ENCODE measurements around the gene STAU1.

Gene STAU1

DNA sequence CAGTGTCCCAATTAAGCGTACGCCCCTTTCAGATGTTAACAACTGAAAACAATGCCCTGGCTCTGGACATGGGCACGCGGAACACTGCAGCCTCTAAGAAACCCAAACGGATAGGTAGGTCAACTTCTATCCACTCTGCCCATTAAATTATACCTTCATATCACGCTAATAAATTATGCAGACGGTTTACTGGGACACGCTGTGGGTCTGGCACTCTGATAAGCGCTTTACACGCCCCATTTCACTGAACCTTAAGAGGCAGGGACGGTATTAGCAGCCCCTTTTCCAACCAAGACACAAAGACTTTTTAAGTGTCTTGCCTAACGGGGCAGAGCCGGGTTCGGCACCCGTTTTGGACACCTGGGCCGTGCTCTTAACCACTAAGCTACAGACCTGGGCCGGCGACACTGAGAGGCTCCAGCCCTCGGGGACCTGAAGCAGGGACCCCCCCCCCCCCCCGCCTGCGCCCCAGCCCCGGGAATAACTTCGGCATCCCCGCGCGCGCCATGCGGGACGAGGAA, 744 bp downstream of the STAU1 start:
- DNase-seq (ENCODE audit: low spot score): peak; percentile 17
- no peaks in the 10 kb centered on the region for H3K27me3 ChIP-seq (ENCODE audit: control insufficient read depth in 3 of 3, insufficient read depth in 3 of 3, low read depth in 1 of 3, low read length in 3 of 3)

GRCh38 chr20:49186535-49187329, 1.4 kb downstream of the STAU1 start:
- H3K9ac ChIP-seq (ENCODE audit: low read depth, low read length, poor library complexity): no peak overlapping the region
- no peak overlapping the region for H2BK120ac ChIP-seq (ENCODE audit: low read depth, low read length)
- WGBS, 2 donors (ENCODE audit: extremely low coverage in 2 of 2, insufficient read length in 2 of 2, insufficient replicate concordance in 1 of 2): no CpG with 5 or more reads among the region's 19 CpGs
- no peak overlapping the region for H3K4ac ChIP-seq (ENCODE audit: low read length)
- peak overlapping the region; percentile 63 for H3K4me2 ChIP-seq (ENCODE audit: insufficient read depth, low read length, poor library complexity, severe bottlenecking)
- H2BK5ac ChIP-seq (ENCODE audit: low read length): no peak overlapping the region
- peaks cover 0 to 3% of the 10 kb centered on the region in 2 donors for H3K4me1 ChIP-seq (ENCODE audit: control insufficient read depth in 2 of 2, insufficient read depth in 1 of 2, low read depth in 1 of 2, low read length in 2 of 2)
- peaks cover 2% of the 10 kb centered on the region for H3K79me1 ChIP-seq (ENCODE audit: low read depth, low read length)
- H4K91ac ChIP-seq (ENCODE audit: low read depth, low read length, poor library complexity): no peak overlapping the region
- no peak overlapping the region for H3K23ac ChIP-seq (ENCODE audit: low read depth, low read length, poor library complexity)
- H2AK5ac ChIP-seq (ENCODE audit: low read depth, low read length): no peak overlapping the region
- H3K18ac ChIP-seq (ENCODE audit: low read length): no peak overlapping the region
- H3K9me3 ChIP-seq (replicated peaks in 1 of 2; ENCODE audit: control insufficient read depth in 2 of 2, insufficient read depth in 1 of 2, low read depth in 1 of 2, low read length in 2 of 2): no peaks in the 10 kb centered on the region
- DNase-seq (ENCODE audit: low spot score): peak; percentile 15
- H3K27me3 ChIP-seq (ENCODE audit: control insufficient read depth in 3 of 3, insufficient read depth in 3 of 3, low read depth in 1 of 3, low read length in 3 of 3): no peaks in the 10 kb centered on the region
- H2BK12ac ChIP-seq (ENCODE audit: low read length): no peak overlapping the region
- H3K4me3 ChIP-seq (ENCODE audit: low read length in 2 of 2): peak overlapping the region; percentile 68 to 99
- no peak overlapping the region for H3K14ac ChIP-seq (ENCODE audit: low read length)
- H2AFZ ChIP-seq (ENCODE audit: low read length): no peak overlapping the region
- H3K27ac ChIP-seq (replicated peaks; ENCODE audit: low read length): no peak overlapping the region
- H2BK15ac ChIP-seq (ENCODE audit: low read length): no peak overlapping the region
- no peak overlapping the region for H4K8ac ChIP-seq (ENCODE audit: low read depth, low read length)
- H3K36me3 ChIP-seq (replicated peaks in 1 of 2; ENCODE audit: control insufficient read depth in 2 of 2, insufficient read depth in 2 of 2, low read length in 2 of 2): peaks cover 0 to 21% of the 10 kb centered on the region in 2 donors

More for the DNA sequence above, 744 bp downstream of the STAU1 start:
- H4K8ac ChIP-seq (ENCODE audit: low read depth, low read length): no peak overlapping the region
- no peak overlapping the region for H2AK5ac ChIP-seq (ENCODE audit: low read depth, low read length)
- peak overlapping the region; percentile 68 to 99 for H3K4me3 ChIP-seq (ENCODE audit: low read length in 2 of 2)
- no peak overlapping the region for H3K4ac ChIP-seq (ENCODE audit: low read length)
- peak overlapping the region; percentile 87 for H2BK120ac ChIP-seq (ENCODE audit: low read depth, low read length)
- no peak overlapping the region for H2BK5ac ChIP-seq (ENCODE audit: low read length)
- peaks cover 0 to 21% of the 10 kb centered on the region in 2 donors for H3K36me3 ChIP-seq (replicated peaks in 1 of 2; ENCODE audit: control insufficient read depth in 2 of 2, insufficient read depth in 2 of 2, low read length in 2 of 2)
- no peak overlapping the region for H4K91ac ChIP-seq (ENCODE audit: low read depth, low read length, poor library complexity)
- peak overlapping the region; percentile 89 for H3K14ac ChIP-seq (ENCODE audit: low read length)
- H2BK15ac ChIP-seq (ENCODE audit: low read length): no peak overlapping the region
- no peak overlapping the region for H2BK12ac ChIP-seq (ENCODE audit: low read length)
- H3K27ac ChIP-seq (replicated peaks; ENCODE audit: low read length): no peak overlapping the region
- H2AFZ ChIP-seq (ENCODE audit: low read length): peak overlapping the region; percentile 89
- peaks cover 2% of the 10 kb centered on the region for H3K79me1 ChIP-seq (ENCODE audit: low read depth, low read length)
- peak overlapping the region; percentile 63 for H3K4me2 ChIP-seq (ENCODE audit: insufficient read depth, low read length, poor library complexity, severe bottlenecking)
- H3K18ac ChIP-seq (ENCODE audit: low read length): peak overlapping the region; percentile 94
- peak overlapping the region; percentile 97 for H3K9ac ChIP-seq (ENCODE audit: low read depth, low read length, poor library complexity)
- H3K9me3 ChIP-seq (replicated peaks in 1 of 2; ENCODE audit: control insufficient read depth in 2 of 2, insufficient read depth in 1 of 2, low read depth in 1 of 2, low read length in 2 of 2): no peaks in the 10 kb centered on the region
- H3K23ac ChIP-seq (ENCODE audit: low read depth, low read length, poor library complexity): peak overlapping the region; percentile 93
- peaks cover 0 to 3% of the 10 kb centered on the region in 2 donors for H3K4me1 ChIP-seq (ENCODE audit: control insufficient read depth in 2 of 2, insufficient read depth in 1 of 2, low read depth in 1 of 2, low read length in 2 of 2)
- WGBS, 2 donors (ENCODE audit: extremely low coverage in 2 of 2, insufficient read length in 2 of 2, insufficient replicate concordance in 1 of 2): no CpG with 5 or more reads among the region's 29 CpGs

- H3K36me3 ChIP-seq (replicated peaks in 1 of 2; ENCODE audit: control insufficient read depth in 2 of 2, insufficient read depth in 2 of 2, low read length in 2 of 2): peaks cover 0 to 21% of the 10 kb centered on the region in 2 donors
- DNase-seq (ENCODE audit: low spot score): no peak
- H3K4ac ChIP-seq (ENCODE audit: low read length): no peak overlapping the region
- H3K79me1 ChIP-seq (ENCODE audit: low read depth, low read length): peaks cover 4% of the 10 kb centered on the region
- no peak overlapping the region for H3K4me2 ChIP-seq (ENCODE audit: insufficient read depth, low read length, poor library complexity, severe bottlenecking)
- H3K27me3 ChIP-seq (ENCODE audit: control insufficient read depth in 3 of 3, insufficient read depth in 3 of 3, low read depth in 1 of 3, low read length in 3 of 3): no peaks in the 10 kb centered on the region
- no peak overlapping the region for H3K9ac ChIP-seq (ENCODE audit: low read depth, low read length, poor library complexity)
- H2BK15ac ChIP-seq (ENCODE audit: low read length): no peak overlapping the region
- H3K4me3 ChIP-seq (ENCODE audit: low read length in 2 of 2): no peak overlapping the region
- no peak overlapping the region for H4K91ac ChIP-seq (ENCODE audit: low read depth, low read length, poor library complexity)
- H3K18ac ChIP-seq (ENCODE audit: low read length): no peak overlapping the region
- no peak overlapping the region for H2BK12ac ChIP-seq (ENCODE audit: low read length)
- H3K27ac ChIP-seq (replicated peaks; ENCODE audit: low read length): no peak overlapping the region
- no peak overlapping the region for H3K23ac ChIP-seq (ENCODE audit: low read depth, low read length, poor library complexity)
- no peak overlapping the region for H4K8ac ChIP-seq (ENCODE audit: low read depth, low read length)
- no peaks in the 10 kb centered on the region for H3K9me3 ChIP-seq (replicated peaks in 1 of 2; ENCODE audit: control insufficient read depth in 2 of 2, insufficient read depth in 1 of 2, low read depth in 1 of 2, low read length in 2 of 2)
- WGBS, 2 donors (ENCODE audit: extremely low coverage in 2 of 2, insufficient read length in 2 of 2, insufficient replicate concordance in 1 of 2): no CpG with 5 or more reads among the region's 6 CpGs
- H3K4me1 ChIP-seq (ENCODE audit: control insufficient read depth in 2 of 2, insufficient read depth in 1 of 2, low read depth in 1 of 2, low read length in 2 of 2): peaks cover 0 to 3% of the 10 kb centered on the region in 2 donors
- H3K14ac ChIP-seq (ENCODE audit: low read length): no peak overlapping the region
- no peak overlapping the region for H2BK5ac ChIP-seq (ENCODE audit: low read length)
- no peak overlapping the region for H2AK5ac ChIP-seq (ENCODE audit: low read depth, low read length)
- H2BK120ac ChIP-seq (ENCODE audit: low read depth, low read length): no peak overlapping the region
- no peak overlapping the region for H2AFZ ChIP-seq (ENCODE audit: low read length)
Measured at GRCh38 chr20:49185071-49185761, 2.9 kb downstream of the STAU1 start.

DNA sequence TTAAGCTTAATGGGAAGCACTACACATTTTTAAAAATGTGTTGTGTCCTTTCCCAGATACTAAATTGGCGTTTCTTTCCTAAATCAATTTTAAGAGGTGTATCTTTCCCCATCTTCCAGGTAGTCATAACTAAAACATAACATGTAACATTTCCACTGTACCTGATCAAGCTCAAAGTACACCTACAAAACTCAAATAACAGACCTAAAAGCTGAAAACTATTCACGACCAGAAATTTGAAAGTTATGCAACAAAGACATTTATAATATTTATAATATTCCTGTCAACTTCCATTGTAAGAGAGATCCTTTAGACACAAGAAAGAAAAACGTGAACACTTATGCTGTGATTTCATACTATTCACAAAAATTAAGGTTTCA, 3.5 kb downstream of the STAU1 start:
- Histone ChIP-seq H2AFZ (ENCODE audit: low read length) (no peak overlapping the region), H3K18ac (ENCODE audit: low read length) (no peak overlapping the region), H3K4me2 (ENCODE audit: insufficient read depth, low read length, poor library complexity, severe bottlenecking) (no peak overlapping the region), H3K27ac (replicated peaks; ENCODE audit: low read length) (no peak overlapping the region), H2BK120ac (ENCODE audit: low read depth, low read length) (no peak overlapping the region), H4K8ac (ENCODE audit: low read depth, low read length) (no peak overlapping the region), H3K36me3 (replicated peaks in 1 of 2; ENCODE audit: control insufficient read depth in 2 of 2, insufficient read depth in 2 of 2, low read length in 2 of 2) (peaks cover 0 to 21% of the 10 kb centered on the region in 2 donors), H2BK15ac (ENCODE audit: low read length) (no peak overlapping the region), H2BK12ac (ENCODE audit: low read length) (no peak overlapping the region), H2AK5ac (ENCODE audit: low read depth, low read length) (no peak overlapping the region), H2BK5ac (ENCODE audit: low read length) (no peak overlapping the region), H3K4me3 (ENCODE audit: low read length in 2 of 2) (no peak overlapping the region), H3K4ac (ENCODE audit: low read length) (no peak overlapping the region), H3K14ac (ENCODE audit: low read length) (no peak overlapping the region), H3K79me1 (ENCODE audit: low read depth, low read length) (peaks cover 4% of the 10 kb centered on the region), H3K9me3 (replicated peaks in 1 of 2; ENCODE audit: control insufficient read depth in 2 of 2, insufficient read depth in 1 of 2, low read depth in 1 of 2, low read length in 2 of 2) (no peaks in the 10 kb centered on the region), H3K4me1 (ENCODE audit: control insufficient read depth in 2 of 2, insufficient read depth in 1 of 2, low read depth in 1 of 2, low read length in 2 of 2) (peaks cover 0 to 3% of the 10 kb centered on the region in 2 donors), H4K91ac (ENCODE audit: low read depth, low read length, poor library complexity) (no peak overlapping the region), H3K27me3 (ENCODE audit: control insufficient read depth in 3 of 3, insufficient read depth in 3 of 3, low read depth in 1 of 3, low read length in 3 of 3) (no peaks in the 10 kb centered on the region), H3K23ac (ENCODE audit: low read depth, low read length, poor library complexity) (no peak overlapping the region), H3K9ac (ENCODE audit: low read depth, low read length, poor library complexity) (no peak overlapping the region)
- no peak for DNase-seq (ENCODE audit: low spot score)
- no CpG with 5 or more reads among the region's 3 CpGs for WGBS, 2 donors (ENCODE audit: extremely low coverage in 2 of 2, insufficient read length in 2 of 2, insufficient replicate concordance in 1 of 2)
